ENCODE results near the gene ARMC9. TPM values are rescaled to one million over a fixed set of nuclear protein-coding genes. Genes with fewer than 3 reads are reported as not detected.
A peak's percentile ranks its signal among the peaks of the same experiment; 100 is the strongest.

ARMC9 gene
- total RNA-seq, 1 donor from 2014 or later, result 178 TPM

- Mint-ChIP-seq H3K4me3 (ENCODE audit: unreplicated experiment) (no peak overlapping the region), H3K4me1 (ENCODE audit: unreplicated experiment) (peaks cover 7% of the 10 kb centered on the region), H3K27ac (ENCODE audit: unreplicated experiment) (no peak overlapping the region), H3K36me3 (ENCODE audit: unreplicated experiment) (peaks cover 67% of the 10 kb centered on the region), H3K27me3 (ENCODE audit: unreplicated experiment) (no peaks in the 10 kb centered on the region), H3K9me3 (ENCODE audit: unreplicated experiment) (no peaks in the 10 kb centered on the region)
- peak; percentile 57 for DNase-seq (ENCODE audit: extremely low spot score, unreplicated experiment)
- no peak for TF ChIP-seq CTCF (IDR thresholded peaks at IDR 0.05)
Observed at GRCh38 chr2:231292472-231293134, 94.2 kb downstream of the ARMC9 start.

GRCh38 chr2:231293163-231293562 lies 94.7 kb downstream of the ARMC9 start:
- Mint-ChIP-seq H3K27me3 (ENCODE audit: unreplicated experiment) (no peaks in the 10 kb centered on the region), H3K36me3 (ENCODE audit: unreplicated experiment) (peaks cover 69% of the 10 kb centered on the region), H3K27ac (ENCODE audit: unreplicated experiment) (no peak overlapping the region), H3K4me3 (ENCODE audit: unreplicated experiment) (no peak overlapping the region), H3K9me3 (ENCODE audit: unreplicated experiment) (no peaks in the 10 kb centered on the region), H3K4me1 (ENCODE audit: unreplicated experiment) (peaks cover 7% of the 10 kb centered on the region)
- peak; percentile 56 for DNase-seq (ENCODE audit: extremely low spot score, unreplicated experiment)
- TF ChIP-seq CTCF (IDR thresholded peaks at IDR 0.05), result no peak

GRCh38 chr2:231294116-231294515 lies 95.7 kb downstream of the ARMC9 start:
- no peak for TF ChIP-seq CTCF (IDR thresholded peaks at IDR 0.05)
- Mint-ChIP-seq H3K4me1 (ENCODE audit: unreplicated experiment) (peaks cover 9% of the 10 kb centered on the region), H3K36me3 (ENCODE audit: unreplicated experiment) (peaks cover 63% of the 10 kb centered on the region), H3K4me3 (ENCODE audit: unreplicated experiment) (no peak overlapping the region), H3K27ac (ENCODE audit: unreplicated experiment) (no peak overlapping the region), H3K9me3 (ENCODE audit: unreplicated experiment) (no peaks in the 10 kb centered on the region), H3K27me3 (ENCODE audit: unreplicated experiment) (no peaks in the 10 kb centered on the region)
- DNase-seq (ENCODE audit: extremely low spot score, unreplicated experiment), result peak; percentile 72

- no peak for TF ChIP-seq CTCF (IDR thresholded peaks at IDR 0.05)
- Mint-ChIP-seq H3K36me3 (ENCODE audit: unreplicated experiment) (peaks cover 62% of the 10 kb centered on the region), H3K9me3 (ENCODE audit: unreplicated experiment) (no peaks in the 10 kb centered on the region), H3K27ac (ENCODE audit: unreplicated experiment) (peak overlapping the region; percentile 25), H3K4me1 (ENCODE audit: unreplicated experiment) (peaks cover 16% of the 10 kb centered on the region), H3K27me3 (ENCODE audit: unreplicated experiment) (no peaks in the 10 kb centered on the region), H3K4me3 (ENCODE audit: unreplicated experiment) (no peak overlapping the region)
- DNase-seq (ENCODE audit: extremely low spot score, unreplicated experiment), result peak; percentile 66
Observed at GRCh38 chr2:231294571-231295362, 96.3 kb downstream of the ARMC9 start.

- peak; percentile 65 for DNase-seq (ENCODE audit: extremely low spot score, unreplicated experiment)
- Mint-ChIP-seq H3K27me3 (ENCODE audit: unreplicated experiment) (no peaks in the 10 kb centered on the region), H3K9me3 (ENCODE audit: unreplicated experiment) (no peaks in the 10 kb centered on the region), H3K27ac (ENCODE audit: unreplicated experiment) (no peak overlapping the region), H3K4me1 (ENCODE audit: unreplicated experiment) (peaks cover 21% of the 10 kb centered on the region), H3K36me3 (ENCODE audit: unreplicated experiment) (peaks cover 60% of the 10 kb centered on the region), H3K4me3 (ENCODE audit: unreplicated experiment) (no peak overlapping the region)
- no peak for TF ChIP-seq CTCF (IDR thresholded peaks at IDR 0.05)
Observed at GRCh38 chr2:231295363-231295655, 96.9 kb downstream of the ARMC9 start.

Data from osteocyte (in vitro differentiated cells).